ENCODE data around the gene PSORS1C2.

PSORS1C2 gene

DNA sequence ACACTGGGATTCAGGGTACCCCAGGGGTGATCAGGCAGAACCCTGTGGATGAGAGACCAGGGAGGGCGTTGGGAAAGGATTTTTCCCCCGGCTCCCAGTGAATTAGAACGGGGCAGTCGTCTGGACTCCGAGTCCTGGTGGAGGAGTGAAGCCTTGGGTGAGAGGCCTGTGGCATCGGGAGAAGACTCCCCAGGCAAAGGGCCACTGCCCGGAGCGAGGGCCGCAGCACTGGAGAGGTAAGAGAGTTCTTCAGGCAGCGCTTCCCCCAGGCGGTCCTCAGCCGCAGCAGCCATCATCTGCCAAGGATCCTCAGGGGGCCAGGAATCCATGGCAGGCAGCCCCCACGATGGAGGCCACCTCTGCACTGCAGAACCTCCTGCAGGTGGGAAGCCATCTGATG lies 27.2 kb downstream of the PSORS1C2 start:
- DNase-seq = no peak

DNA sequence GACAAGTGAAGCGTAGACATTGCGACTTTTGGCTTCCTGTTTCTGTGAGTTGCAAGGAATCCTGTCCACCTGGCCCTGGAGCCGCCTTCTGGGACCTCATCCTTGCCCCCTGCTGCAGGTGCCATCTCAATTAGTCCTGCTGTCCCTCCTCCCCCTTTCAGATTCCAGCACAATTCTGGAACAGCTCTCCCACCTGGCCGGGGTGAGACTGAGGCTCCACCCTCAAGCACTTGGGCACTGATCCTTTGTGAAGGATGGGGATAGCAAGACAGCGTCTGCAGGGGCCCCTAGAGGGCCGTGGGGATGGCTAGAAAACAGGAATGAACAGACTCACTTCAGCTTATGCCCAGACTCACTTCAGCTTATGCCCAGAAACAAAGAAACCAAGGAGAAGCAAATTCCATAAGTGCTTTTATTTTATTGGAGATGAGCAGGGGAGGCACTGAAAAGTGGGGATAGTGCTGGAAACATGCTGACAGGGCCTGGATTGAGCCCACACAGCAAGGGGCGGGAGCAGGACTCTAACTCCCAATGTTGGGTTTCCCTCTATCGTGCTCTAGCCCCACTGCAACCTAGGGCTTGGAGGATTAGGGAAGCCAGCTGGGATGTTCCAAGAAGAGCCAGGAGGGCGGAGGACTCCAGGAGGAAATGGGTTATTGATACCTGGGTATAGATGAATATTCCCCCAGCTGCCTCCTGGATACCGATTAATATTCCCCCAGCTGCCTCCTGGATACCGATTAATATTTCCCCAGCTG lies 27.9 kb downstream of the PSORS1C2 start:
- DNase-seq = no peak

DNA sequence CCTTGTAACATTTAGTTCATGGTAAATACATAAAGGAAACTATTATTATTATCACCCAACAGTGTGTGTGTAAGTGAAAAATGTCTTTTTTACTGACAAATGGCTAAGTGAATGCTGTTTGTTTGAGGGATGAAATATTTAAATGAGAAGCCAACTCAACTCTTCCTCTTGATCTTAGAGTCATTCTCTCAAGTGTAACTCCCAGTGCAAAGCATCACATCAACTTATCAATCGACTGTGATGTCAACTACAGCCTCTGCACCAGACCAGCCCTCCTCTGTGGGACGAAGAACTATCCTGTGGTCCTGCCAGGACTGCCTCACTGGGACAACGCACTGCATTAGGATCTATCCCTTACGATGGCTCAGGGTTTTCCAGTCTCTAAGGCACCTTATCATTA lies 31.8 kb downstream of the PSORS1C2 start:
- DNase-seq = no peak

DNA sequence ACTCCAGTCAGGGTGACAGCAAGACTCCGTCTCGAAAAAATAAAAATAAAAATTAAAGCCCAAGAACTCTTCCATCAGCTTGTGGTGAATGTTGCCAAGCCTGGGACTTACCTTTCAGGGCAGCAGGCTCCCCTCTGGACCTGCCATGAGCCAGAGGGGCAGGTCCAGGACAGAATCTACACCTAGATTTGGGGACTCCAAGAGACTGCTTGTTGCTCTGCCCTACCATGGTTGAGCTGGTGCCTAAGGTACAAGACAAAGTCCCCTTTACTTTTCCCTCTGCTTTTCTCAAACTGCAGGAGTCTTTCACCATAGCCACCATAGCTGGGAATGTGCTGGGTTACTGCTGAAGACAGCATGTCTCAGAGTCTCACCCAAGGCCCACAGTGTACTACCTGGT lies 35.7 kb downstream of the PSORS1C2 start:
- no peak for DNase-seq

DNA sequence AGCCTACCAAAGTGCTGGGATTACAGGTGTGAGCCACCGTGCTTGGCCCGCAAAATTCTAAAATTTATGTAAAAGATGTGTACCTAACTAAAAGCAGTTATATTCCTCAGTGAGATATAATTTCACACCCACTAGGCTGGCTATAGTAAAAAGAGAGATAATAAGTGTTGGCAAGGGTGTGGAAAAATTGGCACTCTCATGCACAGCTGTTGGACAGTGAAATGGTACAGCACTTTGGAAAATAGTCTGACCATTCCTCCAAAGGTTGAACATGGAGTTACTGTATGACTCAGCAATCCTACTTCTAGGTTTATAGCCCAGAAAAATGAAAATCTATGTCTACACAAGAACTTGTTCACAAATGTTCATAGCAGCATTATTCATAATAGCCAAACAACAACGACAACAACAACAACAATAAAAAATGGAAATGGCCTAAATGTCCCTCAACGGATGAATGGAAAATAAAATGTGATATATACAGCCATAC lies 40.4 kb downstream of the PSORS1C2 start:
- DNase-seq = no peak

DNA sequence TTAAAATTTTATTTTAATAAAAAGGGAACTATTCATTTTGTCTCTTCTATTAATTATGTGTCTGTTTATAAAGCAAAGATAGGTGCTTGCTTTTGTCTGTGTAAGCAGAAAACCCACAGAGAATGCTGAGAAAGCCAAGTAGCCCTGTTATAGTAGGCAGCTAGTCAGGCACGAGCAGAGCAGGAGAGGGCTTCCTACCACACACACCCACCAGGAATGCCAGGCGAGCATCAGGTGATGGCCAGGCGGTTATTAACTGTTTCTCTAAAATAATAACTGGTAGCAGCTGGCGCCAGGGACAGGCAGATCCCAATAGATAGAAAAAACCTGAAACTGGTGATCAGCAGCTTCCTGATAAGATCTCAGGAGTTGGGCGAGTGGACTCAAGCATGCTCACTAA lies 42.2 kb downstream of the PSORS1C2 start:
- no peak for DNase-seq

DNA sequence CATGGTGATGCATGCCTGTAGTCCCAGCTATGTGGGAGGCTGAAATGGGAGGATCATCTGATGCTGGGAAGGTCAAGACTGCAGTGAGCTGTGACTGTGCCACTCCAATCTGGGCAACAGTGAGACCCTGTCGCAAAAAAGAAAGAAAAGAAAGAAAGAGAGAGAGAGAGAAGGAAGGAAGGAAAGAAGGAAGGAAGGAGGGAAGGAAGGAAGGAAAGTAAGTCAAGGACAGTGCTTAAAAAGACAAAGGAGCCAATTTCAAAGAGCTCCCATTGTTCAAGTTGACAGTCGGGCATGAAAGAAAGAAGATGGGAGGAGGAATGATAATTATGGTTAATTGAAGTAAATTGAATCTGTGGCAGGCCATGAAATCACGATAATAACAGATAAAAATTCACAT lies 42.7 kb downstream of the PSORS1C2 start:
- no peak for DNase-seq

DNA sequence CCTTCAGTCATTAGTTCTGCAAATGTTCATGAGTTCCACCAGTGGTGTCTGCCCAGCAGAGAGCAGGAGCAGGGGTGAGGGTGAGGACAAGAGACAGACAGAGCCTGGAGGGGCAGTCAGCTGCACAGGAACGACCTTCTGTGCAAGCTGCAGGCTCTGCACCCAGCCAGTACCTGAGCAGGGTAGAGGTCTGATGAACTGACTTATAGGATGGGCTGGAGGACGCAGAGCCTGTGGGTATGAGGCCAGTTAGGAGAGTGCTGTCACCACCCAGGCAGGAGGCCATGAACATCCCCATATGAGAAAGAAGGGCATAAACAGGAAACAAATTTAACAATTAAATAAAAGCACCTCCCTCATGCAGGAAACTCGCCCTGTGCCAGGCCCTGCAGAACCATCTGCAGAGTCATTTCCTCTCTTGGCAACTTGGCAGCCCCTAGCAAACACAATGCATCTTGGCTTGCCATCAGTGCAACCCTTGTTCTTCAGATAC lies 44.4 kb downstream of the PSORS1C2 start:
- peak; percentile 72 for DNase-seq

DNA sequence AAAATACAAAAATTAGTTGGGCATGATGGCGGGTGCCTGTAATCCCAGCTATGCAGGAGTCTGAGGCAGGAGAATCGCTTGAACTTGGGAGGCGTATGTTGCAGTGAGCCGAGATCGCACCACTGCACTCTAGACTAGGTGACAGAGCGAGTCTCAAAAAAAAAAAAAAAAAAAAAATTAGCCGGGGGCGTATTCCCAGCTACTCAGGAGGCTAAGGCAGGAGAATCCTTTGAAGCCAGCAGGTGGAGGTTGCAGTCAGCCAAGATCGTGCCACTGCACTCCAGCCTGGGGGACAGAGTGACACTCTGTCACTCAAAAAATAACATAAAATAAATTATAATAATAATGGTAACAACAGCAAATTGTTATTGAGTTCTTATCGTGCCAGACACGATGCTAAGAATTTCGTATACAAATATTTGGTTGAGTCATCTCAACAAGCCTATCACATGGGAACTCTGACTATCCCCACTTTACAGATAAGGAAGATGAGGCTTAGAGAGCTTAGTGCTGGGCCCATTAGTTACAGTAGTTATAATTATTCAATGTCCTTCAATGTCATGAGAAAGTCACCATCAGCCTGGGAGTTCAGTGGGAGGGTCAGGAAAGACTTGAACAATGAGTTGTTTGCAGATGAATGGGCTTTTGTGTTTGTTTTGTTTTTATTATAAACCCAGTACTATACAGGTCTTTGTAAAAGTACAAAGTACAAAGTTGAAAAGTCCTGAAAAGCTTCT lies 45.9 kb downstream of the PSORS1C2 start:
- no peak for DNase-seq

DNA sequence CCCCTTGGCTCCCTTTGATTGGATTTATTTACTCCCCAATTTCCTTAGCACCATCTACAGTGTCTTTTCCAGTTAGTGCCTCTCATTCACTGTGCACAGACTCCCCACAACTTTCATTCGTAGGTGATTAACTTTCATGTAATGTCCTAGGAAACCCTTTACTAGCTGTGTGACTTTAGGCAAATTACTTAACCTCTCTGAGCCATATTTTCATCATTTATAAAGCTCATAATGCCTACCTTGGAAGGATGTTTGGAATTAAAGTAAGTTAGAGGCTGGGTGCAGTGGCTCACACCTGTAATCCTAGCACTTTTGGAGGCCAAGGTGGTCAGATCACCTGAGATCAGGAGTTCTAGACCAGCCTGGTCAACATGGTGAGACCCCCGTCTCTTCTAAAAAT lies 46.6 kb downstream of the PSORS1C2 start:
- DNase-seq = no peak

DNA sequence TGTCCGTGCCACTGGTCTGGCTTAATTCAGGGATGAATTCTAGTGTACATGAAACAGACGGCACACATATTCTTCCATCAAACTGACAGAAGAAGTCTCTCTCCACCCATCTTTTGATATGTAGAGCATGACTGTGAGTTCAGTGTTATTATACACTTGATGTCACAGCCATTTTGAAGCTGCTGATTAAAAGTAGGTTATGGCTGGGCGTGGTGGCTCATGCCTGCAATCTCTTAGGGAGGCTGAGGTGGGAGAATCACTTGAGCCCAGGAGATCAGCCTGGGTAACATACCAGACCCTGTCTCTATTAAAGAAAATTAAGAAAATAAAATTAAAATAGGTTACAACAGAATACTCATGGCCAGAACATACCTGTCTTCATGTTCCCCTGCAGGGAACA lies 47.2 kb downstream of the PSORS1C2 start:
- DNase-seq = no peak

DNA sequence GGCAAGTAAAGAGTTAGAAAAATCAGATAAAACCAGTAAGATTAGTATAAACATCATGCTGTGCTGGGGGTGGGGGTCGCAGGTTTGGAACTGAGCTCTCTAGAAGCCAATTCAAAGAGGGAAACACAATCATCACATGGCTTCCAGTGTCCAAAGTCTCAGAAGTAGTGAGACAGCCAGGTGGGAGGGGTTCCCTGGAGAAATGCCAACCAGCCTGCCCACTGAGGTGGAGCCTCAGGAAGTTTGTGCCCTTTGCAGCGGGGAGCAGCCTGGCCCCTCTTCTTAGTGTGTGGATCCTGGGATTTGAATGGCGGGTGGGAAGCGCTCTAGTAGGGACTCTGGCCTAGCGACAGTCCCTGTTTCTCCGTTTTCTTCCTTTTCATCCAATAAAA lies 47.9 kb downstream of the PSORS1C2 start:
- DNase-seq = no peak

DNA sequence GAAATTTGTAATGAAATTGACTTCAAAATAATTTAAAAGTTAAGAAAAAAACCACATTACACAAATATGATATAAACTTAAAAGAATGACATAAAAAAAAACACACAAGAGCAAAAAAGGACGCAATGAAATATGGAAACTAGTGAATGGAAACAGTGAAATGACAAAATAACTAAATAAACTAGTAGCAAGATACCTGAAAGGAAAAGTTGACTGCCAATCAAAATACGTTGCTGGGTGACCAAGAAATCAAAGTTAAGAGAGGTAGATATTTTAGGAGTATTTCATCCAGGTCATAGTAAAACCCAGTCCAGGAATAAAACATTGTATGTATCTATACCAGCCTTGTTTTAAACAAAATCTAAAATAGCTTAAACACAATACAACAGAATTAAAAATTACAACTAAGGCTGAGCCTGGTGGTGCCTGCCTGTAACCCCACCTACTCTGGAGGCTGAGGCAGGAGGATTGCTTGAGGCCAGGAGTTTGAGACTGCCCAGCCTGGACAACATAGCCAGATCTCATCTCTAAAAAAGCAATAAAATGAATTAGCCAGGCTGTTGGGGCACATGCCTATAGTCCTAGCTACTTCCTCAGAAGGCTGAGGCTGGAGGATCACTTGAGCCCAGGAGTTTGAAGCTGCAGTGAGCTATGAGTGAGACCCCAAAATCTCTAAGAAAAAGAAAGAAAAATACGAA lies 48.4 kb downstream of the PSORS1C2 start:
- DNase-seq = no peak

Measured in activated effector memory CD4-positive, alpha-beta T cell treated with anti-CD3 and anti-CD28 coated beads, Interleukin-2, amount 50 U/mL, for 16 hours (primary cell).